HG02642 (cell line): ENCODE data around the gene MAK.
"Not testable (repeated sequence)": the region's sequence is repeated elsewhere in the genome, so short reads cannot be mapped to it uniquely, and the experiment has no call there.

Experiments
- ATAC-seq: cut with Tn5 transposase; IDR thresholded peaks from one replicate; pipeline ENCODE4 v1.9.1; 2021; ENCODE audit warnings: mild to moderate bottlenecking; ENCODE audit not compliant: unreplicated experiment, poor library complexity

The MAK gene

DNA sequence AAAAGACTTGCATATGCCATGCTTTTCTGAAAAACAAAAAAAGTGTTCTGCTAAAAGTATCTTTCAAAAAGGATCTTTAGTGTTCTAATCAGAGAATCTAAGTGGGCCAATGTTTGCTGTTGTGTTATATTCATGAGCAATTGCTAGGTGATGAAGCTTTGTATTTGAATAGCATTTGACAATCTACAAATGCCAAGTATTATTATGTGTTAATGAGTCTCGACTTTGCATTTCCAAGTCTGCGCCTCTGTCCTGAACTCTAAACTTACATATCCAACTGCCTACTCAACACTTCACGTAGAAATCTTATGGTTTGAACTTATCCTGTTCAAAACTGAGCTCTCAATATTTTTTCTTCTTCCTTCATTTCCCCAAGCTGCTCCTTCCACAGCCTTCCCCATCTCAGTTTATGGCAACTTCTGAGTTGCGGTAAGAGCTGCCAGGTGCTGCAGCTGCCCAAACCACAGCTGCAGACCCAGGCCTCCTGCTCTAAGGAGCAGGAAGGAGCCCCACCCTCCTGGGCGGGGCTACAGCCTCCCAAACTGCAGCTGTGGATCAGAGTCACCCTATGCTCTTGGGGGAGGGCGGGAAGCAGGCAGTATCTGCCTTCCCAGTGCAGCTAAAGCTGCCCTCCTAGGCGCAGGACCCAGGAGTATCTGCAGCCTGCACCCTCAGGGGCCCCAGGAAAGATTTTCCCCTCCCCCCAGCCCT lies 16.7 kb upstream of the MAK start:
- ATAC-seq = no peak

DNA sequence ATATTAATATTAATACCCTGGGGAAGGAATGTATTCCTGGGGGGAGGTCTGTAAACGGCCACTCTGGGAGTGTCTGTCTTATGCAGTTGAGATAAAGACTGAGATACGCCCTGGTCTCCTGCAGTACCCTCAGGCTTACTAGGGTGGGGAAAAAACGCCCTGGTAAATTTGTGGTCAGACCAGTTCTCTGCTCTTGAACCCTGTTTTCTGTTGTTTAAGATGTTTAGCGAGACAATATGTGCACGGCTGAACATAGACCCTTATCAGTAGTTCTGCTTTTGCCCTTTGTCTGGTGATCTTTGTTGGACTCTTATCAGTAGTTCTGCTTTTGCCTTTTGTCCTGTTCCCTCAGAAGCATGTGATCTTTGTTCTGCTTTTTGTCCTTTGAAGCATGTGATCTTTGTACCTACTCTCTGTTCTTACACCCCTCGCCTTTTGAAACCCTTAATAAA lies 15.5 kb upstream of the MAK start:
- ATAC-seq = not testable (repeated sequence)

DNA sequence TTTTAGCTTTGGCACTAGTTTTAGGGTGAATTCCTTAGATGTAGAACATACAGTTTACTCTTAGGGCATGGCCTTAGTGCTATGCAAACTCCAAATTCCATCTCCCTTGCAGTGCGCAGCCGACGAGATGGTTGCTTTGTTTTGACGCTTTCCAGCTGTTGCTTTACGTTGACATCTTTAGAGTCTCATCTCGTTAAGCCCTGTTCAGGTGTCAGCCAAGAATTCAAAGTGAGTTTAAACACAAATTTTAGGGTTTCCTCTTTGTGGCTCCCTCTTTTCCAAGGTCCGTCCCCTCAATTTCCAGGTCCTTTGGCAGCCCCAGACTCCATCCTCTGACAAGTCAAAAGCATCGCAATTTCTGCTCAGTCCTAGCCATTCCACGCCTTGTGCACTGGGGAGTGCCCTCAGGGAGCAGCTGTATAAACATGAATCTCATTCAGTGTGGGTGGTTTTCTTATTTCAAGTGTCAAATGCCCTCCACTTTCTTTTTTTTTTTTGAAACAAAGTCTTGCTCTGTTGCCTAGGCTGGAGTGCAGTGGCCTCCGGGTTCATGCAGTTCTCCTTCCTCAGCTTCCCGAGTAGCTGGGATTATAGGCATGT lies 14.1 kb upstream of the MAK start:
- no peak for ATAC-seq

DNA sequence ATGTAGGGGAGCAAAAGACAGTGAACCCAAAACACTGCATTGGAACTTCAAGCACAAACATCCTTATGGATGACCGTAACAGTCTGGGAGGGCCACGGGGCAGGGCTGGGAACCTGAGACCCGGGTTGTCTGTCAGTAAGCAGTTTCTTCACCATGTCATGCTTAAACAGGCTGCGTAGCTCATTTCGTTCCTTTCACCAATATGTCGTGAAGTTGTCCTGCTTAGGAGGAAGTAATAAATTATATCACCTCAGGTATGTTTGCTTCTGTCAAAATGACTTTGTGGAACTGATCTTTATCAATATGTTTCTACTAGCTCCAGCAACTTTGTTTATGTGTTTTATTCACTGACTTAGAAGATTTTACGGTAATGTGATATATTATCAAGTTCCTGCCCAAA lies 12.4 kb upstream of the MAK start:
- no peak for ATAC-seq

DNA sequence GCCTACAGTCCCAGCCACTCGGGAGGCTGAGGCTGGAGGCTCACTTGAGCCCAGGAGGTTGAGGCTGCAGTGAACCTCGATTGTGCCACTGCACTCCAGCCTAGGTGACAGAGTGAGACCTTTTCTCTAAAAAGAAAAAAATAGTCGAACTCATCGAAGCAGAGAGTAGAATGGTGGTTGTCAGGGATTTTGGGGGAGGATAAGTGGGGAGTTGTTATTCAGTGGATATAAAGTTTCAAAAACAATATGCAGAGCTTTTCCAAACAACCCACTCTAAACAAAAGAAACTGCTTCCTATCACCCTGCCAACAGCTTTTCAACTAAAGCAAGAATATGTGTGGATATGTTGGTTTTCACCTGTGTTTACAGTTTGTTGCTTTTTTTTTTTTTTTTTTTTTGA lies 11.6 kb upstream of the MAK start:
- no peak for ATAC-seq

DNA sequence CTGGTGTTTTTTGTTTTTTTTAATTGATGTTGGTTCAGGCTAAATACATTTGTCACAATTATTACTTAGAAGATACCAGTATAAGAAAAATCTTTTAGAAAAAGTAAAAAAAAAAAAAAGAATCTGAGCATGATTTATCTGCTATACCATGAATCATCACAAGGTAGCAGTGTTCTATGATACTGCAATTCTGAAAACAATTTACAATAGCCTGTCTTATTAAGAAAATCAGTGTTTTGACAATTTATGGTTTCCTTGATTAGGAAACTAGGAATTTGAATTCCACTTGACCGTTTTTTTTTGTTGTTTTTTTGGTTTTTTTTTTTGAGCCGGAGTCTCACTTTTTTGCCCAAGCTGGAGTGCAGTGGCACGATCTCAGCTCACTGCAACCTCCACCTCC lies 9.3 kb upstream of the MAK start:
- no peak for ATAC-seq

DNA sequence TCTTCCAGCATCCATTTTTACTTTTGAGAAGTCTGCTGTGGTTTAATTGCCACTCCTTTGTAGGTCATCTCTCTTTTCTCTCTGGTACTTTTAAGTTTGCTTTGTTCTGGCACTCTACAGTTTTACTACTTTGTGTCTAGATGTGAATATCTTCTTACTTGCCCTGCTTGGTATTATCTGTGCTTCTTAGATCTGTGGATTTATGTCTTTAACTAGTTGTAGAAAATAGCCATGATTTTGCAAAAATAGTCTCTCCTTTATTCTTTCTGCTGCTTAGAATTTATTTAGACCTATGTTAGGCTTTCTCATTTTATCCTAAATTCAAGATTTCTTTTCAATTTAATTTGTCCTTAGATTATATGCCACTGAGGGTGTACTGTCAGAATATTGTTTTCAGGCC lies 5.2 kb upstream of the MAK start:
- no peak for ATAC-seq

DNA sequence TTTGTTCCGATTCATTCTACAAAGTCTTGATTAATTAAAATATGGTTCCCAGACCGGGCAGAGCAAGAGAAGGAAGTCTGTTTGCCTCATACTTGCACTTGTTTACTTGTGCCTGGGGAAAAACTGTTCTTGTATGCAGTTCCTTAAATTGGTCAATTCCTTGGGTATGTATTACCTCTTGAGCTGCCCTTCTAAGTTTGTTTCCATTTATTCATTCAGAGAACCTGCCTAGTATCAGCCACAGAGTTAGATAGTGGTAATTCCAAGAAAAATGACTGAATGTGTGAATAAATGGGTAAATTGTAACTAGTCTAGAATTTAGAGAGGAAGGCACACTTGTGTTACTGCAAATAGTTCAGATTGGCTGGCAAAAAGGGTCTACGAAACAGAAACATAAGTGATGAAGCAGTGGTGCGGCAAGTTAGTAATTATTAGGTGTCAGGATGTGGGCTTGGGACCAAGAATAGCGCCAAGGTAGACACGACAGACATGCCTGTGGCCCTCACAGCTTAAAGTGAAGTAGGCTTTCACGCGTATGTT lies 525 bp upstream of the MAK start:
- peak; percentile 67 for ATAC-seq

DNA sequence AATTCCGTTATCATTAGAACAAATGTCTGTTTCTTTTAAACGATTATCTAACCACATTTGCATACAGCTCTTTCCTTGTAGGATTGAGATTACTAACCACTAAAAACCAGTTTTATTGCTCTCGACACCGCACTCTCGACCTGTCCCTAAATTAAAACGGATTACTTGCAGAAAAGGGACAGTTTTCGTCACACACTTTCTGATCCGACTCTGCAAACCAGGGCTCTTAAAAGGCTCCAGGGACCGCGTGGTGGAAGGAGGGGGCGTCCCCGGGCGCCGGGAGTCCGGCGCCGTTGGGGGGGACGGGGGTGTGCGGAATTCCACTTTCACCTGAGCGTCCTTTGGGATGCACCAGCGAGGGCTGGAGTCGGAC lies 731 bp downstream of the MAK start:
- peak; percentile 3 for ATAC-seq

DNA sequence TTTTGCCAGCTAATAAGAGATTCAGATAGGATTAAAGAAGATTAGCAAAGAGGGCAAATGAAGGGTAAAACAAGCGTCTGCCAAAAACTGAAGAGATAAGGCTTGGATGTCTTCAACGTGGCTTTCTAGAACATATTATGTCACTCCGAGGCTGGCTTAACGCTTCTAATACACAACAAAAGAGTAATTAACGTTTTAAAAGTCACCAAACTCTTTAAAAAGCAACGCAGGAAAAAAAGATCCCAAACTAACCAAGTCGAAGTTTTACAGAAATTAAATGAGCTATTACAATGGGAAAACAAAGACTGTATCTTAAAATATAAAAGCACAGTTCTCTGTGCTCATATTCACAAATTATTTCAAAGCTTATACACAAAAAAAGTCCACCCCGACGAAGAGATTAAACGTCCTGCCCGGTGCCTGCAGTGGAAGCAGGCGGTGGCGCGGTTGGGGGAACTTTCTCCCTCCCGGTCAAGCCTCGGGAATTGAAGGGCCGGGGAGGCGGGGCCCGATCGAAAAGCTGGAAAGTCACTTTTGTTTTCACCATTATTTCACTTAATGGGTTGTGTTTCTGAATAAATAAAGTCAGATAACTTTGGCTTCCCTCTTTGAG lies 1.2 kb downstream of the MAK start:
- ATAC-seq = no peak

DNA sequence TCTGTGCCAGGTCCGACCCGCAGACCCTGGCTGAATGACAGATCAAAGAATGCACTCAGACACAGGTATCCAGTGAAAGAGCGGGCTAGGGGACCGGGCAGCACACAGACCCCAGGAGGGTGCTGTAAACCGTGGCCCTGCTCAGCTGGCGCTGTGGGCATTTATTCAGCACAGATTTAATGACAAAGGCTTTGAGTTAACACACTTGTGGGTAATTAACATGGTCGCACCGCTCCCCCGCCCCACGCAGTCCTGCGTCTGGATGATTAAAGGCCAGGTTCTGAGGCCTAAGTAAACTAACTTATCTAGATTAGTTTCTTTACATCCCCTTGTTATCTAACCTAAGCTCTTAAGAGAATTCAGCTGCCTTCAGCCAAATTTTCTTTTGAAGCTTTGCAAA lies 3.5 kb downstream of the MAK start:
- no peak for ATAC-seq

DNA sequence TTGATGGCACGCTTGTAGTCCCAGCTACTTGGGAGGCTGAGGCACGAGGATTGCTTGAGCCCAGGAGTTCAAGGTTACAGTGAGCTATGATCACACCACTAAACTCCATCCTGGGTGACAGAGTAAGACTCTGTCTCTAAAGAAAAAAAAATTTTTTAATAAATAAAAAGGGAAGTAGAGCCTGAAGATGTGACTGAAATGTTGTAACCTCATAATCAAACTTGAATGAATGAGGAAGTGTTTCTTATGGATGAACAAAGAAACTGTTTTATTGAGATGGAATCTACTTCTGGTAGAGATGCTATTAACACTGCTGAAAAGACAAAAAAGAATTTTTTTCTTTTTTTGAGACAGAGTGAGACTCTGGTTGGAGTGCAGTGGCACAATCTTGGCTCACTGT lies 6.7 kb downstream of the MAK start:
- no peak for ATAC-seq

DNA sequence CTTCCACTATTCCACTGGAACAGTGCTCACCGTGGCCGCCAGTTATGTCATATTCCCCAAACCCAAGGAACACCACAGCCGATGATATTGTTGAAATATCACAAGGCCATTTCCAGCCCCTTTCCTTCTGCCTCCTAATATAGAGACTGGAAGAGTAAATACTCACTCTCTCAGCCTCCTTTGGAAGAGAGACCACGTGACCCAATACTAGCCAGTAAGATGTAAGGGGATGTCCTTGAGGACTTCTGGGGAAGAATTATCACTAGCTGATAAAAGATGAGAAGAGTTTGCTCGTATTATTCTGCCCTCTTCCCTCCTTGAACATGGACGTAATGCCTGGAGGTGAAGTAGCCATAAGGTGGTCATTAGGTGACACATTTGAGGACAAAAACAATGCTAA lies 13.5 kb downstream of the MAK start:
- ATAC-seq = no peak

DNA sequence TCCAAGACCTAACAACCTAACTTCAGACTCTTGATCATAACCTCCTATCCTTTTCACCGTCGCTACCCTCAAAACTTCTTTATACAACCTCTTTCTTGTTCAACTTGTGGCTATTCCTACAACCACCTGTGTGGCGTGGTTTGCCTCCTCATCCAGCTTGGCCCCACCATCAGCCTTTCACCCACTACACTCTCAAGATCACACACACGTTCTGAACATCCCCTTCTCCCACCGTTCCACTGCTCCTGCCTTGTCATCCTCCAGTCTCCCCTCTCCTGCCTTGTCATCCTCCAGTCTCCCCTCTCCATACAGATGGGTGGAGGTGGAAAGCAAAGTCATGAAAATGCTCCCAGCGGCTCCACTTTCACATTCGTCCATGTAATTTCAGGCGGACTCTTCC lies 14.0 kb downstream of the MAK start:
- no peak for ATAC-seq

DNA sequence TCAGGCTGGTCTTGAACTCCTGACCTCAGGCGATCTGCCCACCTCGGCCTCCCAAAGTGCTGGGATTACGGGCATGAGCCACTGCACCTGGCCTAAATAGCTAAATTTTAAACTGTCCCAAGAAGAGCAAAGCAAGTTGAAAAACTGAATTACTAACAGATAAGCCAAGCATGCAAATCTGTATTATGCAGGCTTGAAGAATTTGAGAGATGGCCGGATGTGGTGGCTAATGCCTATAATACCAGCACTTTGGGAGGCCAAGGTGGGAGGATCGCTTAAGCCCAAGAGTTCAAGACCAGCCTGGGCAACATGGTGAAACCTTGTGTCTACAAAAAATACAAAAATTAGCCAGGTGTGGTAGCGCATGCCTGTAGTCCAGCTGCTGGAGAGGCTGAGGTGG lies 24.2 kb downstream of the MAK start:
- not testable (repeated sequence) for ATAC-seq

DNA sequence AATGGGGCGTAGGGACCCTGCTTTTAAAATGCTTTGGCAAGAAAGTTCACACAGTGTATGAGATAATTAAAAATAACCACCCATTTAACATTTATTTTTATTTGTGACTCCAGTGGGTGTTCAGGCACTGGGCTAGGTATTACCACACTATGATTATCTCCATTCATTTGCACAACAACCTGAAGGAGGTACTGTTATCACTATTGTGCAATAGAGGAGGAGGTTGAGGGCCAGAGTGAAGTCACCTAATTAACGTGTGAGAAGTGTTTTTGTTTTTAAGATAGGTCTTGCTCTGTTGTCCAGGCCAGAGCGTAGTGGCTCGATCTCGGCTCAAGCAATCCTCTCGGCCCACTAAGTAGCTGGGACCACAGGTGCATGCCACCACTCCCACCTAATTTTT lies 29.2 kb downstream of the MAK start:
- ATAC-seq = no peak

DNA sequence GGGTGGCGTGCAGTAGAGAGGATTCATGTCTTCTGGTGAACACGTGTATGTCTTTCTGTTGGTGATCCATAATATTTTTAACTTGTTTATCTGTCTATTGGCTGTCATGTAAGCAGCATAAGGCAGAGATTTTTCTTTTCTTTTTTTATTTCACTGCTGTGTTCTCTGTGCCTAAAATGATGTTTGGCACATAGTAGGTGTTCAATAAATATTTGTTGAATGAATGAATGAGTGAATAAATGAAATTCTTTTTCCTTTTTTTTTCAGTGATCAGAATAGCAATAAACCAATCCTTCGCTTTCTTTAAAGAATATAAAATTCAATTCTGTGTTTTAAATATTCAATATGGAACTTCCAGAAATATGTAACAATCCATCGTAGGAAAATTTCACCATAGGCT lies 30.0 kb downstream of the MAK start:
- ATAC-seq = no peak

DNA sequence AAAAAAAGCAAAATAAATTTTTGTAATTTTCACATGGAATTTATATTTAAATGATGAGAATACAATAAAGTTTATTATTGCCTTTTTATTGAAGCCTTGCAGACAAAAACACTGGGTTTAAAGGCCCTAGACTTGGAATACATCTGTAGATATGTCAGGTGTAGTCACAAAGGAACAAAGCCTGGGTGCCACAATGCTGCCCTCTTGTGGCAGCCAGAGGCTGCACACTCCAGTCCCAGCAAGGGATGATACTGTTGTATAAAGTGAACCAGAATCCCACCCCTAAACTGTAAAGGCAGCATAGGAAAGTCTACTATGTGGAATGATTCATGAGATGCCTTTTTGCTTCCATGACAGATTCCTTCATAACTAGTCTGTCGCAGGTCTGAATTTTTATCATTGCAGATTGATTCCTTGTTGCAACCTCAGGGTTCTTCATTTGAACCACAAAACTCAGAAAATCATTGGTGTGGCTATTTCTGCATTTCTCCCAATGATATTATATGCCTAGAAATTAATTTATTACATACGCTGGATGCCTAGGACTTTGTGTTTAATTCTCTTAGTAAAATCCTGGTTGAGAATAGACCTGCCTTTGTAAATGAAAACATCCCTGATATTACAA lies 37.0 kb downstream of the MAK start:
- peak; percentile 94 for ATAC-seq

DNA sequence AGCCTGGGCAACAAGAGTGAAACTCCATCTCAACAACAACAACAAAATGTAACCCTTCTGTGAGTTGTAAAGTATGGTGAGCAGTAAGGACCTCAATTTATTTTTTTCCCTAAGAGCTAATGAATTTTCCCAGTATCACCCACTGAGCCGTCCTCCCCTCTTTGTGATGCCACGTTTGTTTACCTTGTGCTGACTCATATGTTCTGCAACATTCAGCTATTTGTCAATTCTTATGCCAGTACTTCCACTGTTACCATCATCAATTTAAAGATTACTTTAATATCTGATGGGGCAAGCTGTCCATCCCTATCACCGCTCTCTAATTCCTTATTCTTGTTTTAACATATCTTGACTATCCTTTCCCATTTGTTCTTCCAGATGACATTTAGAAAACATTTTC lies 37.5 kb downstream of the MAK start:
- no peak for ATAC-seq

DNA sequence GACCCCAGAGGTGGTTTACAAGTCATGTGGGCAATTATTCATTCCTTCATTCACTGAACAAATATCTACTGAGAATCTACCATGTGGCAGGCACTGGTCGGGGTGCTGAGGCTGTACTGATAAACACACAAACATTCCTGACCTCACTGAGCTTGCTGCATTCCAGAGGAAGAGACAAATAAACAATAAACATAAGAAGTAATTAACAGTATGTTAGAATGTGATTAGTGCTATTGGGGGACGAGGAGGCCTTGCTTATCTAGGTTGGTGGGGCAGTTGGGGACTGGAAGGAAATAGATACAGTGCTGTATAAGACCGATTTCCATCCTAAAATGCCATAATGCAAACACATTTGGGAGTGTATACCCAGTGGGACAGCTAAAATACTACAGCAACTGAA lies 44.1 kb downstream of the MAK start:
- ATAC-seq = no peak

DNA sequence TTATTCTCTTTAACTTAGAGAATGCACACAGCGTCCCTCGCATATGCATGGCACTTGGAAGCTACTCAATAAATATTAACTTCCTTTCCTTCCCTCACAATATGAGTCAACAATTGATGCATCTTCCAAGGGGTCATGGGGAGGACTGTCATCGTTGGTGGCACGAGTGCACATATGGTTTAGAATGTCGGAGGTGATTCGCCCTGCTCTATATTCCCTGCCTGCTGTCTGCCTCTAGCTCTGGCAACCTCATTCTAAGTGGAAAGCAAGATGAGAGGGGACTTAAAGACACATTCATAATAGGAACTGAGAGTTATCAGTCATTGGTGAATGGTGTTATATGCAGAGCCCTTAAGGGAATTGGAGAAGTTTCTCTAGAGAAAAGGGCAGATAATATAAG lies 44.6 kb downstream of the MAK start:
- no peak for ATAC-seq
